HG03460 (cell line): ENCODE results near the gene INHBC.

Experiments
- ATAC-seq: cut with Tn5 transposase; IDR thresholded peaks from one replicate; pipeline ENCODE4 v1.9.1; 2021; ENCODE audit not compliant: unreplicated experiment

INHBC gene

GRCh38 chr12:57467212-57467874 lies 32.8 kb downstream of the INHBC start:
- no peak for ATAC-seq

- ATAC-seq = no peak
Observed at GRCh38 chr12:57467915-57468314, 33.3 kb downstream of the INHBC start.

GRCh38 chr12:57469296-57470164 lies 34.9 kb downstream of the INHBC start:
- no peak for ATAC-seq

GRCh38 chr12:57470286-57470969 lies 35.8 kb downstream of the INHBC start:
- ATAC-seq = no peak

- ATAC-seq = no peak
Observed at GRCh38 chr12:57470970-57471656, 36.5 kb downstream of the INHBC start.

- ATAC-seq = no peak
Observed at GRCh38 chr12:57471661-57472060, 37.1 kb downstream of the INHBC start.

GRCh38 chr12:57472391-57472790 lies 37.8 kb downstream of the INHBC start:
- no peak for ATAC-seq

GRCh38 chr12:57473392-57473791 lies 38.8 kb downstream of the INHBC start:
- ATAC-seq = no peak

GRCh38 chr12:57473886-57474285 lies 39.3 kb downstream of the INHBC start:
- ATAC-seq = no peak

GRCh38 chr12:57474430-57474829 lies 39.8 kb downstream of the INHBC start:
- ATAC-seq = no peak

- no peak for ATAC-seq
Observed at GRCh38 chr12:57474862-57475261, 40.3 kb downstream of the INHBC start.

- no peak for ATAC-seq
Observed at GRCh38 chr12:57475271-57476161, 40.9 kb downstream of the INHBC start.

GRCh38 chr12:57476162-57476992 lies 41.8 kb downstream of the INHBC start:
- ATAC-seq = peak; percentile 32

- ATAC-seq = no peak
Observed at GRCh38 chr12:57476993-57477709, 42.6 kb downstream of the INHBC start.

- peak; percentile 39 for ATAC-seq
Observed at GRCh38 chr12:57477710-57478681, 43.4 kb downstream of the INHBC start.

- ATAC-seq = no peak
Observed at GRCh38 chr12:57479043-57479375, 44.4 kb downstream of the INHBC start.

GRCh38 chr12:57479376-57480115 lies 45.0 kb downstream of the INHBC start, which contains the start of gene ARHGAP9:
Gene ARHGAP9, minus strand, starts transcription at chr12:57479866. Its CDS starts 460 bp downstream, at chr12:57479406.
- peak; percentile 40 for ATAC-seq
